GM23338 (cell line): Measurements from ENCODE around the gene LLGL1. TPM values are rescaled to one million over a fixed set of nuclear protein-coding genes. Genes with fewer than 3 reads are reported as not detected.

ENCODE experiments used
- EZH2phosphoT487 ChIP-seq: fragments of 200-600 bp; sonication (generic); IDR thresholded peaks from one replicate; pipeline ENCODE4 v1.8.1; 2018; ENCODE audit warnings: antibody characterized with exemption; ENCODE audit not compliant: unreplicated experiment
- NANOG ChIP-seq: IDR thresholded peaks from 2 replicates; pipeline ENCODE4 v1.6.1; 2016; ENCODE audit warnings: antibody characterized with exemption, borderline replicate concordance
- STAT1 ChIP-seq: IDR thresholded peaks from one replicate; pipeline ENCODE4 v1.6.1; 2016; ENCODE audit warnings: antibody characterized with exemption; ENCODE audit not compliant: unreplicated experiment
- polyA plus RNA-seq: library from polyadenylated mRNA; unstranded; fragments of >200 nt; fragmentation: Nextera tagmentation; extraction: Ambion mirVana; gene quantifications from 2 replicates; pipeline ENCODE4 v1.2.1, GENCODE V29; 2016
- total RNA-seq: library from RNA; depleted of rRNA; stranded (reverse); fragments of >200 nt; shearing (Covaris generic); gene quantifications from 2 replicates; pipeline ENCODE4 v1.2.3, GENCODE V29; 2014; rRNA removed
- TF ChIP-seq, protein P1 (sequence below): fragments of 250-450 bp; sonication (Bioruptor Pico); IDR thresholded peaks from 2 replicates; pipeline ENCODE4 v1.5.0; 2020; ENCODE audit warnings: mild to moderate bottlenecking, moderate library complexity
- TF ChIP-seq, protein P2 (sequence below): IDR thresholded peaks from 2 replicates; pipeline ENCODE4 v1.6.1; 2016; ENCODE audit warnings: antibody characterized with exemption

LLGL1 gene
- total and polyA plus RNA-seq, 2 experiments from 2014 or later = 5.9 to 129 TPM

DNA sequence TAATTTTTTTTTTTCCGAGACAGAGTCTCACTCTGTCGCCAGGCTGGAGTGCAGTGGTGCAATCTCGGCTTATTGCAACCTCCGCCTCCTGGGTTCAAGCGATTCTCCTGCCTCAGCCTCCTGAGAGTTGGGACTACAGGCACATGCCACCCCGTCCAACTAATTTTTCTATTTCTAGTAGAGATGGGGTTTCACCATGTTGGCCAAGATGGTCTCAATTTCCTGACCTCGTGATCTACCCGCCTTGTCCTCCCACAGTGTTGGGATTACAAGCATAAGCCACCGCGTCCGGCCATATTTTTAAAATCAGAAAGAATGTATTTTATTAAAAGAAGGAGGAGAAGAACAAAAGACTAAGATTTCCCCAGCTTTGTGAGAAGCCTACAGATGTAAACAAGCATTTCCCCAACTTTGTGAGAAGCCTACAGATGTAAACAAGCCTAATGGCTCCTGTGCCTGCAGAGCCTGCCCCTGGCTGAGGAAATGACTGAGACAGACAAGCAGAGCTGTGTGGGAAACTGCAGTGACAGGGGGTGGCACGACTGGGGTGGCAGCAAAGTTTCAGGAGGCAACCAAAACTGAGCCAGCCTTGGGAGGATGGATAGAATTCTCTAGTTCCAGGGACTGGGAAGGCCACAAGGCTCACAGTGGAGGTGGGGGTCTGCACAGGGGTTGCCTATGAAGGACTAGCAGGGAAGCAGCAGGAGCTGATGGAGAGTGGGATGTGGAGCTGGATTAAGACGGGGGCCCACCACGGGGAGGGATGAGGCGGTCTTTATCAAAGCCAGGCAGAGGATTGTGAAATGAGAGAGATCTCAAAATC, 66.5 kb downstream of the LLGL1 start (continued):
- TF ChIP-seq, protein P1, sequence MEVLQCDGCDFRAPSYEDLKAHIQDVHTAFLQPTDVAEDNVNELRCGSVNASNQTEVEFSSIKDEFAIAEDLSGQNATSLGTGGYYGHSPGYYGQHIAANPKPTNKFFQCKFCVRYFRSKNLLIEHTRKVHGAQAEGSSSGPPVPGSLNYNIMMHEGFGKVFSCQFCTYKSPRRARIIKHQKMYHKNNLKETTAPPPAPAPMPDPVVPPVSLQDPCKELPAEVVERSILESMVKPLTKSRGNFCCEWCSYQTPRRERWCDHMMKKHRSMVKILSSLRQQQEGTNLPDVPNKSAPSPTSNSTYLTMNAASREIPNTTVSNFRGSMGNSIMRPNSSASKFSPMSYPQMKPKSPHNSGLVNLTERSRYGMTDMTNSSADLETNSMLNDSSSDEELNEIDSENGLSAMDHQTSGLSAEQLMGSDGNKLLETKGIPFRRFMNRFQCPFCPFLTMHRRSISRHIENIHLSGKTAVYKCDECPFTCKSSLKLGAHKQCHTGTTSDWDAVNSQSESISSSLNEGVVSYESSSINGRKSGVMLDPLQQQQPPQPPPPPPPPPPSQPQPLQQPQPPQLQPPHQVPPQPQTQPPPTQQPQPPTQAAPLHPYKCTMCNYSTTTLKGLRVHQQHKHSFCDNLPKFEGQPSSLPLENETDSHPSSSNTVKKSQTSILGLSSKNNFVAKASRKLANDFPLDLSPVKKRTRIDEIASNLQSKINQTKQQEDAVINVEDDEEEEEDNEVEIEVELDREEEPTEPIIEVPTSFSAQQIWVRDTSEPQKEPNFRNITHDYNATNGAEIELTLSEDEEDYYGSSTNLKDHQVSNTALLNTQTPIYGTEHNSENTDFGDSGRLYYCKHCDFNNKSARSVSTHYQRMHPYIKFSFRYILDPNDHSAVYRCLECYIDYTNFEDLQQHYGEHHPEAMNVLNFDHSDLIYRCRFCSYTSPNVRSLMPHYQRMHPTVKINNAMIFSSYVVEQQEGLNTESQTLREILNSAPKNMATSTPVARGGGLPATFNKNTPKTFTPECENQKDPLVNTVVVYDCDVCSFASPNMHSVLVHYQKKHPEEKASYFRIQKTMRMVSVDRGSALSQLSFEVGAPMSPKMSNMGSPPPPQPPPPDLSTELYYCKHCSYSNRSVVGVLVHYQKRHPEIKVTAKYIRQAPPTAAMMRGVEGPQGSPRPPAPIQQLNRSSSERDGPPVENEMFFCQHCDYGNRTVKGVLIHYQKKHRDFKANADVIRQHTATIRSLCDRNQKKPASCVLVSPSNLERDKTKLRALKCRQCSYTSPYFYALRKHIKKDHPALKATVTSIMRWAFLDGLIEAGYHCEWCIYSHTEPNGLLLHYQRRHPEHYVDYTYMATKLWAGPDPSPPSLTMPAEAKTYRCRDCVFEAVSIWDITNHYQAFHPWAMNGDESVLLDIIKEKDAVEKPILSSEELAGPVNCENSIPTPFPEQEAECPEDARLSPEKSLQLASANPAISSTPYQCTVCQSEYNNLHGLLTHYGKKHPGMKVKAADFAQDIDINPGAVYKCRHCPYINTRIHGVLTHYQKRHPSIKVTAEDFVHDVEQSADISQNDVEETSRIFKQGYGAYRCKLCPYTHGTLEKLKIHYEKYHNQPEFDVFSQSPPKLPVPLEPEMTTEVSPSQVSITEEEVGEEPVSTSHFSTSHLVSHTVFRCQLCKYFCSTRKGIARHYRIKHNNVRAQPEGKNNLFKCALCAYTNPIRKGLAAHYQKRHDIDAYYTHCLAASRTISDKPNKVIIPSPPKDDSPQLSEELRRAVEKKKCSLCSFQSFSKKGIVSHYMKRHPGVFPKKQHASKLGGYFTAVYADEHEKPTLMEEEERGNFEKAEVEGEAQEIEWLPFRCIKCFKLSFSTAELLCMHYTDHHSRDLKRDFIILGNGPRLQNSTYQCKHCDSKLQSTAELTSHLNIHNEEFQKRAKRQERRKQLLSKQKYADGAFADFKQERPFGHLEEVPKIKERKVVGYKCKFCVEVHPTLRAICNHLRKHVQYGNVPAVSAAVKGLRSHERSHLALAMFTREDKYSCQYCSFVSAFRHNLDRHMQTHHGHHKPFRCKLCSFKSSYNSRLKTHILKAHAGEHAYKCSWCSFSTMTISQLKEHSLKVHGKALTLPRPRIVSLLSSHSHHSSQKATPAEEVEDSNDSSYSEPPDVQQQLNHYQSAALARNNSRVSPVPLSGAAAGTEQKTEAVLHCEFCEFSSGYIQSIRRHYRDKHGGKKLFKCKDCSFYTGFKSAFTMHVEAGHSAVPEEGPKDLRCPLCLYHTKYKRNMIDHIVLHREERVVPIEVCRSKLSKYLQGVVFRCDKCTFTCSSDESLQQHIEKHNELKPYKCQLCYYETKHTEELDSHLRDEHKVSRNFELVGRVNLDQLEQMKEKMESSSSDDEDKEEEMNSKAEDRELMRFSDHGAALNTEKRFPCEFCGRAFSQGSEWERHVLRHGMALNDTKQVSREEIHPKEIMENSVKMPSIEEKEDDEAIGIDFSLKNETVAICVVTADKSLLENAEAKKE = no peak
- TF ChIP-seq EZH2phosphoT487 (no peak), STAT1 (no peak), NANOG (no peak)
- TF ChIP-seq, protein P2, sequence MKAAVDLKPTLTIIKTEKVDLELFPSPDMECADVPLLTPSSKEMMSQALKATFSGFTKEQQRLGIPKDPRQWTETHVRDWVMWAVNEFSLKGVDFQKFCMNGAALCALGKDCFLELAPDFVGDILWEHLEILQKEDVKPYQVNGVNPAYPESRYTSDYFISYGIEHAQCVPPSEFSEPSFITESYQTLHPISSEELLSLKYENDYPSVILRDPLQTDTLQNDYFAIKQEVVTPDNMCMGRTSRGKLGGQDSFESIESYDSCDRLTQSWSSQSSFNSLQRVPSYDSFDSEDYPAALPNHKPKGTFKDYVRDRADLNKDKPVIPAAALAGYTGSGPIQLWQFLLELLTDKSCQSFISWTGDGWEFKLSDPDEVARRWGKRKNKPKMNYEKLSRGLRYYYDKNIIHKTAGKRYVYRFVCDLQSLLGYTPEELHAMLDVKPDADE = no peak

Other genes with a start within 250 kb of the LLGL1 start
- 25.7 and 33.4 TPM in 2 replicates for gene ATPAF2, start 186.5 kb upstream of the LLGL1 start, total RNA-seq
- gene ATPAF2, start 186.5 kb upstream of the LLGL1 start, polyA plus RNA-seq = 24.3 and 24.7 TPM in 2 replicates
- gene GID4, start 186.2 kb upstream of the LLGL1 start, total RNA-seq = 11.2 and 11.8 TPM in 2 replicates
- gene GID4, start 186.2 kb upstream of the LLGL1 start, polyA plus RNA-seq = 5.6 and 6.3 TPM in 2 replicates
- 47.4 and 48.0 TPM in 2 replicates for gene DRG2, start 137.7 kb upstream of the LLGL1 start, total RNA-seq
- 32.5 and 36.2 TPM in 2 replicates for gene DRG2, start 137.7 kb upstream of the LLGL1 start, polyA plus RNA-seq
- gene MYO15A, start 116.9 kb upstream of the LLGL1 start, total RNA-seq = 1.0 and 1.3 TPM in 2 replicates
- gene MYO15A, start 116.9 kb upstream of the LLGL1 start, polyA plus RNA-seq = 1.1 and 2.2 TPM in 2 replicates
- gene ALKBH5, start 41.8 kb upstream of the LLGL1 start, total RNA-seq = 103 and 117 TPM in 2 replicates
- 32.2 TPM in 2 replicates for gene ALKBH5, start 41.8 kb upstream of the LLGL1 start, polyA plus RNA-seq
- gene FLII, start 33.1 kb downstream of the LLGL1 start, total RNA-seq = 262 and 373 TPM in 2 replicates
- 173 and 175 TPM in 2 replicates for gene FLII, start 33.1 kb downstream of the LLGL1 start, polyA plus RNA-seq
- 24.9 and 26.5 TPM in 2 replicates for gene MIEF2, start 35.0 kb downstream of the LLGL1 start, total RNA-seq
- gene MIEF2, start 35.0 kb downstream of the LLGL1 start, polyA plus RNA-seq = 4.9 and 8.2 TPM in 2 replicates
- gene TOP3A, start 89.4 kb downstream of the LLGL1 start, total RNA-seq = 60.2 and 76.7 TPM in 2 replicates
- gene TOP3A, start 89.4 kb downstream of the LLGL1 start, polyA plus RNA-seq = 21.7 and 24.9 TPM in 2 replicates
- gene SMCR8, start 89.7 kb downstream of the LLGL1 start, total RNA-seq = 19.0 and 20.1 TPM in 2 replicates
- 1.5 and 1.6 TPM in 2 replicates for gene SMCR8, start 89.7 kb downstream of the LLGL1 start, polyA plus RNA-seq
- gene SHMT1, start 137.9 kb downstream of the LLGL1 start, total RNA-seq = 33.3 and 33.5 TPM in 2 replicates
- 21.6 and 22.8 TPM in 2 replicates for gene SHMT1, start 137.9 kb downstream of the LLGL1 start, polyA plus RNA-seq
- gene EVPLL, start 152.1 kb downstream of the LLGL1 start, total RNA-seq = 0.12 and 0.42 TPM in 2 replicates
- gene EVPLL, start 152.1 kb downstream of the LLGL1 start, polyA plus RNA-seq = 0.18 and 0.56 TPM in 2 replicates